Heart left ventricle (tissue), 16 donors: ENCODE measurements around the gene LIN37. TPM values are rescaled to one million over a fixed set of nuclear protein-coding genes. Genes with fewer than 3 reads are reported as not detected.

Source experiments
- ATAC-seq, 4 donors: fragments of 200-7000 bp; cut with Tn5 transposase; one replicate each; pipeline ENCODE4 v1.9.1; 2020 to 2022; ENCODE audit warnings: moderate library complexity in 4 of 4, mild to moderate bottlenecking in 3 of 4, moderate number of reproducible peaks in 1 of 4
- DNase-seq, 5 donors: peaks; one replicate each; pipeline ENCODE4 v3.0.0-alpha.2; 2020
- H3K27ac ChIP-seq, 12 donors: fragments of 200-600 bp; sonication (generic) in 4 of 12; one replicate each; pipeline versions ENCODE4 v1.5.0 to v1.8.0; 2016 to 2022; ENCODE audit warnings: mild to moderate bottlenecking in 2 of 12
- H3K27me3 ChIP-seq, 9 donors: fragments of 200-600 bp; sonication (generic) in 2 of 9; one replicate each; pipeline versions ENCODE4 v1.5.1 to v1.8.0; 2016 to 2022; ENCODE audit warnings: mild to moderate bottlenecking in 3 of 9
- H3K36me3 ChIP-seq, 9 donors: fragments of 200-600 bp; sonication (generic) in 2 of 9; one replicate each; pipeline versions ENCODE4 v1.5.0 to v1.8.0; 2018 to 2022; ENCODE audit warnings: mild to moderate bottlenecking in 2 of 9
- H3K4me1 ChIP-seq, 12 donors: fragments of 200-600 bp; sonication (generic) in 4 of 12; one replicate each; pipeline versions ENCODE4 v1.5.0 to v1.8.0; 2016 to 2022; ENCODE audit warnings: mild to moderate bottlenecking in 3 of 12
- H3K4me3 ChIP-seq, 12 donors: fragments of 200-600 bp; sonication (generic) in 4 of 12; one replicate each; pipeline versions ENCODE4 v1.5.0 to v1.8.0; 2017 to 2022; ENCODE audit warnings: mild to moderate bottlenecking in 9 of 12, moderate library complexity in 4 of 12
- H3K9me3 ChIP-seq, 12 donors: fragments of 200-600 bp; sonication (generic) in 4 of 12; one replicate each; pipeline versions ENCODE4 v1.5.0 to v1.8.0; 2016 to 2022; ENCODE audit warnings: mild to moderate bottlenecking in 1 of 12
- POLR2A ChIP-seq, 2 donors: fragments of 450-650 bp; IDR thresholded peaks; one replicate each; pipeline ENCODE4 v1.6.1; 2017; ENCODE audit warnings: antibody characterized with exemption in 2 of 2, mild to moderate bottlenecking in 2 of 2, moderate library complexity in 2 of 2
- whole genome bisulfite sequencing, 4 donors: extraction: QIAGEN DNeasy Blood & Tissue Kit in 2 of 4; methylation state at CpG; one replicate each; pipeline versions ENCODE4 v1.1.5 to v1.1.7; 2013 to 2018; 5-methylcytosine and 5-hydroxymethylcytosine counted together
- intact Hi-C, 10 donors: fragments of 100-400 bp; cut with DNase I; formaldehyde crosslinking; loops; one replicate each; pipeline versions ENCODE4 v1.11.1 to v1.14.2; 2022
- polyA plus RNA-seq, 2 donors: library from polyadenylated mRNA; stranded (reverse); fragments of 200-250 nt; gene quantifications; one replicate each; pipeline ENCODE4 v1.2.3, GENCODE V29; 2013
- total RNA-seq, 9 donors: library from RNA; depleted of rRNA in 2 of 9; stranded (reverse); fragments of >200 nt in 2 of 9; fragmentation: NEBNext Ultra II Directional in 3 of 9; extraction: Animal tissue kit (Norgen Biotek cat#: 25700) in 3 of 9; gene quantifications; one replicate each; pipeline versions ENCODE4 v1.1.0 to v1.2.4, GENCODE V29; 2016 to 2023
- TF ChIP-seq, protein P1 (sequence below), 12 donors: fragments of 200-600 bp; sonication (generic) in 4 of 12; IDR thresholded peaks; one replicate each; pipeline versions ENCODE4 v1.5.0 to v1.8.0; 2018 to 2022; ENCODE audit warnings: antibody characterized with exemption in 12 of 12, mild to moderate bottlenecking in 5 of 12
- donor health status: ischemic (EF 13 %, LVEDD 7.1; RV severe dilation, severe dysfunction).
- donor health status: healthy with polysubstance abuse.
- donor health status: DM: no; HTN: yes; CAD: no.
- donor health status: DM: no; HTN: no; CAD: no.
- donor health status: ischemic (EF 25% LVEDD 6.9; RV normal size, moderate dysfunction).
- donor health status: ischemic (EF 25% LVEDD 5.7; RV mildly dilated, moderate dysfunction).
- donor health status: healthy.
- donor health status: DM: yes; HTN: yes; CAD: no.
- donor health status: ischemic (EF 35%, LVEDD 5.7; RV mildly dilated, moderate dysfunction).
- donor health status: nonischemic (EF 11% LVEDD 7.7; RV severe dilation, severe dysfunction).
- donor health status: DM: yes; HTN: yes; CAD: no.
- donor health status: PGD.
- donor health status: ischemic (EF 29% LVEDD 5.4; RV normal size, mild dysfunction).
- donor health status: nonischemic (EF 23%, LVEDD 6.1; RV moderate dilation, normal function).

The LIN37 gene
- total and polyA plus RNA-seq, 11 donors = 3.7 to 23.0 (median 7.8) TPM

- 87 to 91% (median 89%) methylated on average over 17 to 22 of the region's 22 CpGs for WGBS, 4 donors
- Histone ChIP-seq H3K9me3 (no peaks in the 10 kb centered on the region), H3K4me1 (peaks cover 3 to 30% (median 14%) of the 10 kb centered on the region in 12 donors), H3K27ac (no peak overlapping the region), H3K4me3 (no peak overlapping the region), H3K36me3 (peaks cover 0 to 70% (median 62%) of the 10 kb centered on the region in 9 donors), H3K27me3 (no peaks in the 10 kb centered on the region)
- no peak for DNase-seq
- intact Hi-C loops = no loop called here
- TF ChIP-seq, protein P1, sequence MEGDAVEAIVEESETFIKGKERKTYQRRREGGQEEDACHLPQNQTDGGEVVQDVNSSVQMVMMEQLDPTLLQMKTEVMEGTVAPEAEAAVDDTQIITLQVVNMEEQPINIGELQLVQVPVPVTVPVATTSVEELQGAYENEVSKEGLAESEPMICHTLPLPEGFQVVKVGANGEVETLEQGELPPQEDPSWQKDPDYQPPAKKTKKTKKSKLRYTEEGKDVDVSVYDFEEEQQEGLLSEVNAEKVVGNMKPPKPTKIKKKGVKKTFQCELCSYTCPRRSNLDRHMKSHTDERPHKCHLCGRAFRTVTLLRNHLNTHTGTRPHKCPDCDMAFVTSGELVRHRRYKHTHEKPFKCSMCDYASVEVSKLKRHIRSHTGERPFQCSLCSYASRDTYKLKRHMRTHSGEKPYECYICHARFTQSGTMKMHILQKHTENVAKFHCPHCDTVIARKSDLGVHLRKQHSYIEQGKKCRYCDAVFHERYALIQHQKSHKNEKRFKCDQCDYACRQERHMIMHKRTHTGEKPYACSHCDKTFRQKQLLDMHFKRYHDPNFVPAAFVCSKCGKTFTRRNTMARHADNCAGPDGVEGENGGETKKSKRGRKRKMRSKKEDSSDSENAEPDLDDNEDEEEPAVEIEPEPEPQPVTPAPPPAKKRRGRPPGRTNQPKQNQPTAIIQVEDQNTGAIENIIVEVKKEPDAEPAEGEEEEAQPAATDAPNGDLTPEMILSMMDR (IDR thresholded peaks at IDR 0.05) = no peak
- no peak for TF ChIP-seq POLR2A (IDR thresholded peaks at IDR 0.05)
- ATAC-seq = no peak
Measured at GRCh38 chr19:35736913-35737886, 11.2 kb upstream of the LIN37 start.

DNA sequence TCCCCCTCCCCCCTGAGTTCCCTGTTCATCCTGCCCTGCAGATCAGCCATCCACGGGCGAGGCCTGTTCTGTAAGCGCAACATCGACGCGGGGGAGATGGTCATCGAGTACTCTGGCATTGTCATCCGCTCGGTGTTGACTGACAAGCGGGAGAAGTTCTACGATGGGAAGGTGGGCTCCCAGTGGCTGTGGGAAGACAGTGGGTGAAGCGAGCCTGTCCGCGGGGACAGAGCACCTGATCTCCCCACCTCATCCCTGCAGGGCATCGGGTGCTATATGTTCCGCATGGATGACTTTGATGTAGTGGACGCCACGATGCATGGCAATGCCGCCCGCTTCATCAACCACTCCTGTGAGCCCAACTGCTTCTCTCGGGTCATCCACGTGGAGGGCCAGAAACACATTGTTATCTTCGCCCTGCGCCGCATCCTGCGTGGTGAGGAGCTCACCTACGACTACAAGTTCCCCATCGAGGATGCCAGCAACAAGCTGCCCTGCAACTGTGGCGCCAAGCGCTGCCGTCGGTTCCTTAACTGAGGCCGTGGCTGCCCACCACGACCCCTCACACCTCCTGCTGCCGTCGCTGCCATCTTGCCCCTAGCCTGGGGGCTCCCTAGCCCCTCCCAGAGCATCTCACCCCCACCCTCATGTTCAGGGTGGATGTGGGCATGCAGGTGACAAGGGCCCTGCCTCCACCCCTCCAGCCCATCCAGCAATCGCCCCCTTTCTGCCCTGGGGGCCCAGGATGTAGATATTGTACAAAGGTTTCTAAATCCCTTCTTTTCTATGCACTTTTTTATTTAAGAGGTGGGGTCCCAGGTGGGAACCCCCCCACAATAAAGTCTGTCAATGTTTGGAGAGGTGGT is 10.1 kb upstream of the LIN37 start:
- Histone ChIP-seq H3K4me3 (no peak overlapping the region), H3K27ac (no peak overlapping the region), H3K27me3 (no peaks in the 10 kb centered on the region), H3K4me1 (peaks cover 3 to 38% (median 14%) of the 10 kb centered on the region in 12 donors), H3K9me3 (no peaks in the 10 kb centered on the region), H3K36me3 (peaks cover 0 to 65% (median 59%) of the 10 kb centered on the region in 9 donors)
- ATAC-seq (no peak), DNase-seq (no peak)
- intact Hi-C loops = no loop called here
- TF ChIP-seq POLR2A (IDR thresholded peaks at IDR 0.05) = no peak
- WGBS, 4 donors = 90 to 93% (median 93%) methylated on average over 33 to 37 of the region's 37 CpGs

GRCh38 chr19:35738887-35739229 is 9.5 kb upstream of the LIN37 start:
- no peaks in the 10 kb centered on the region for H3K27me3 ChIP-seq
- H3K4me3 ChIP-seq = no peak overlapping the region
- H3K36me3 ChIP-seq = peaks cover 0 to 60% (median 55%) of the 10 kb centered on the region in 9 donors
- no peaks in the 10 kb centered on the region for H3K9me3 ChIP-seq
- DNase-seq (no peak), ATAC-seq (no peak)
- WGBS, 4 donors = 78 to 85% (median 82%) methylated on average over 2 of the region's 2 CpGs
- no peak overlapping the region for H3K27ac ChIP-seq
- TF ChIP-seq, protein P1 (IDR thresholded peaks at IDR 0.05) = no peak
- no peak for TF ChIP-seq POLR2A (IDR thresholded peaks at IDR 0.05)
- intact Hi-C loops = no loop called here
- H3K4me1 ChIP-seq = peaks cover 3 to 44% (median 15%) of the 10 kb centered on the region in 12 donors

- 71 to 80% (median 73%) methylated on average over 28 to 29 of the region's 29 CpGs for WGBS, 4 donors
- DNase-seq (no peak), ATAC-seq (no peak)
- H3K9me3 ChIP-seq = no peaks in the 10 kb centered on the region
- H3K27me3 ChIP-seq = no peaks in the 10 kb centered on the region
- H3K27ac ChIP-seq = peak overlapping the region in 5 of 12 donors; percentile 64 to 89 (median 78)
- peaks cover 0 to 56% (median 50%) of the 10 kb centered on the region in 9 donors for H3K36me3 ChIP-seq
- H3K4me3 ChIP-seq = peak overlapping the region in 11 of 12 donors; percentile 42 to 80 (median 65)
- intact Hi-C loops = loop anchor here in 4 of 10 donors (1.0 to 10.0 kb wide), 4 partner anchors 18 to 315 kb away; partner anchors contain the start of genes LRFN3 (in 2 of the 4), HSPB6 (in 1 of the 4), THAP8 (in 1 of the 4) and WDR62 (in 1 of the 4)
- TF ChIP-seq, protein P1 (IDR thresholded peaks at IDR 0.05) = no peak
- TF ChIP-seq POLR2A (IDR thresholded peaks at IDR 0.05) = no peak
- H3K4me1 ChIP-seq = peaks cover 5 to 50% (median 21%) of the 10 kb centered on the region in 12 donors
Measured at GRCh38 chr19:35739275-35740107, 8.9 kb upstream of the LIN37 start.
